ENCODE measurements around the gene DCDC2C.

The DCDC2C gene

DNA sequence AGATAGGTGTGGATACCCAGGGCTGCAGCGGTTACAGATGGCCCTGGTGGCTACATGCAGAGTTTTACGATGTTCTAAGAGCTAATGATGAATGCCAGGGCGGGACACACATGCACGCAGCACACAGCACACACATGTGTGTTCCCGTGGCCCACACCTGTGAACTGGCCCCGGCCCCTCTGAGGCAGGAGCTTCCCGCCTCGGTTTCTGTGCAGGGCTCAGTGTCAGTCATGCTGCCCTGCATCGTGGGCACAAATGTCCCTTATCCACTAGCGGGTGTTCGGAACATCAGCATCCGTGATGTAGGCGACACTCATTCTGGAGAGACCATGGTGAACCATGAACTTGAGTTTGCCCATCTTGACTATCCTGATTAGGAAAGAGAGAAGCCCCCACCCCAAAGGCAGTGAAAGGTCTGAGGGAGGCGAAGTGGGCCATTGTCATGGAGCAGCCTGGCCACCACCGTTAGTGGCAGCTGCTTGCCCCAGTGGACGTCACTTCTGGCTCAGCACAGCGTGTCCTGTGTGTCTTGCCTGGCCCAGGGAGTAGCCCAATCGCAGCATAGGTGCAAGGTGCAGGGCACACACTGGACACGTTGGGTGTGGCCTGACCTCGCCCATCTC lies 43.8 kb downstream of the DCDC2C start:
- DNase-seq (ENCODE audit: low spot score) = no peak

DNA sequence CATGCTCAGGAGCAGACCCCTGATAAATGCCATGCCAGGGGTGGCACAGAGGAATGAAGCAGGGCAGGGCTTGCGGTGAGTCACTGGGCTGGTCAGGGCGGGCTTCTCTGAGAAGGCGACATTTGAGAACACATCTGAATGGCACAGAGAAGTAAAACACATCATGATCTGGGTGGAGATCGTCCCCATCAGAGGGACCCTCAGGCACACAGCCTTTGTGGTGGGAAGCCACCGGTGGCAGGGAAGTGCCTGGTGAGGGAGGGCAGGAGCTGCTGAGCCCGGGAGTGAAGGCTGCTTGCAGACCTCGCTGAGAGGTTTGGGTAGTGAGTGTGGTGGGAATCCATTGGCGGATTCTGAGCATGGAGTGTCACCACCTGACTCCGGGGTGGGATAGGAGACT lies 44.5 kb downstream of the DCDC2C start:
- no peak for DNase-seq (ENCODE audit: low spot score)

DNA sequence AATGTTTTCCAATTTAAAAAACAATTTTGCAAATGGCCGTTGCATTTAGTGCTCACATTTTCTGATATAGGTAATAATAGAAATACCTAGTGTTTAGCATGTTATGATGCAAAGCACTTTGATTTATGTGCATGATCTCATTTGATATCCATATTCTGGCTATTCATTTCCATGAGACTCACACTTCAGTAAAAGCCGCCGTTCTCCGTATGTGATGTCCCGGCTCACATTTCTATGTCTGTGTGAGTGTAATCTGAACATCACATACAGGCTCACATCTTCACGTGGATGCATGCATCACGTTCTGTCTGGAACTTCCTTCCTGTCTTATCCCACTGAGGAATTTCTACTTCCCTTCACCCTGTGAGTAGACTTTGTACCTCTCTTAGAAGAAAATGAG lies 45.8 kb downstream of the DCDC2C start:
- DNase-seq (ENCODE audit: low spot score) = no peak

DNA sequence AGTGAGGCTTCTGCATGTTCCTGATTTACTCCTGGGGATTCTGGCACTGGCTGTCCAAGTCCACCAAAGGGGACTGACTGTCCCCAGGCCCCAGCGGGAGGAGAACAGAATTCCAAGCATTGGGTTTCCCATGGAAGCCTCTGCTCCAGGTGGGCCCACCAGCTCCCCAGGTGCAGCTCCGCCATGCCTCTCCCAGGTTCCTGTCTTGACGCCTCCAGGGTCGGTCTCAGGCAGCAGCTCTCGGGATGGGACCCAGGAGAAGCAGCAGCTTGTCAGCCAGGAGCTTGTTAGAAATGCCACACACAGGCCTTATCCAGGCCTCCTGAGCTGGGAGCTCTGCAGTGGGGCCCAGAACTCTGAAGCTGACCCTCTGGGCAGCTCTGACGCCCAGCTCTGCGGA lies 47.9 kb downstream of the DCDC2C start:
- no peak for DNase-seq (ENCODE audit: low spot score)

DNA sequence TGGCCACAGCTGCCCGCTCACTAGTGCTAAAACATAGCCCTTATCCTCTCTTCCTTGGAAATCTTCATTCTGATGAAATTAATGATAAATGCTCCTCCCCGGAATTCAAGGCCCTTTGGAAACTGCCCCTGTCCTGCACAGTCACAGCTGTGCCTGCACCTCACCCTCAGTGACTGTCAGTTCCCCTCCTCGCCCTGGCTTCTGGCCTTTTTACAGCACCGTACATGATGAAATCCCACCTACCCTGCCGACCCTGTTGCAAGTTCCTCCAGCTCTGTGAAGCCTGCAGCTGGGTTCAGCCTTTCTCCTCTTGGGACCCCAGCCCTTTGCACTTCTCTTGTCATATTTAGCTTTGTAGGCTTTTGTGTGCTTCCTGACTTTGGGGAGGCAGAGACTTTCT lies 48.4 kb downstream of the DCDC2C start:
- no peak for DNase-seq (ENCODE audit: low spot score)

DNA sequence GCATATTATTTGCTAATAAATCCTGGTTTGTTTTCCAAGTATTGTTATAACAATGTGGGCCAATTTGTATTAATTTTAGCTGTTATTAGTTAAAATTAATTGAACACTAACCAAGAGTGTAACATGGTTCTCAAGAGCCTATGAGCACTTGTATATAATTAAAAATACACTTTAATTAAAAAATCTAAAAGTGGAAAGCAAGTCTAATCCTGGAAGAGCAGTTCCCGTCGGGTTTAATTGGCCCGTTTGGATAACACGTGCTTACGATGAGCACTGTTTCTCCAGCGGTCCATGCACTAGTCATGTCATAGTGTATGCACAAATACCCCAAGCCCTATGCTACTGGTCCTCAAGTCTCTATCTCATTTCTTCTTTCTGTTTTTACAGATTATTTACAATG lies 49.0 kb downstream of the DCDC2C start:
- no peak for DNase-seq (ENCODE audit: low spot score)

DNA sequence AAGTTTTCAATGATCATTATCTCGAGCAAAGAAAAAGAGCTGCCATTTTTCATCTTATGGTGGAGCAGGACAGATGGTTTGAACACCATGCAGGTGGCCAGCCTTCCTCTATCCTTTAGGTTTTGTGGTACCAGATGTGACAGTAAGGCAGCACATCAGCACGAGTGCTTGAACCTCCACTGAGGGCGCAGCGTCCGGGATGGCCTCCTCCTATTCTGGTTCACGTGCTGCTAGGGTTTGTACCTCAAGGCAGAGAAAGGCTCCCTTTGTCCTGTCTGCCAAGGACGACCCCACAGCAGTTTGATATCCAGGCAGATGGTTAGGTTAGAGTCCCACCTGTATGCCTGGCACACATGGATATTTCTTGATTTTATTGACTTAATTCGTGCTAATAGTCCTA lies 50.2 kb downstream of the DCDC2C start:
- DNase-seq (ENCODE audit: low spot score) = no peak

DNA sequence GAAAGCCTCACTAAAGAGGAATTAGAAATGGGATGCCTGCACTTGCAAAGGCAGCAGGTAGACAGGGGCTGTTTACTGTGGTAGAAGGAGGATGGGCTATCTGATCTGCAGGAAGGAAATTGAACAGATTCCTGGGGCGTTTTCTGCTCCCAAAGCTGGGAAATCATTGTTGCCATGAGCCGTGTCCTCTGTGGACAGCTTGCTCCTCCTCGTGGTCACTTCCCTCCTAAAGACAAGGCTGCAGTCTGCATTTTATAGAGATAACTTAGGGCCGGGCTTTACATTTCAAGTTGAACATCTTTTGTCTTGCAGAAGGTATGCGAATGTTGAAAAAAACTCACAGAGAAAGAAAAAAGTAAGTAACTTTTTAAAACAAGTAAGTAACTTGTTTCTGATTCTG lies 50.9 kb downstream of the DCDC2C start:
- DNase-seq (ENCODE audit: low spot score) = no peak

DNA sequence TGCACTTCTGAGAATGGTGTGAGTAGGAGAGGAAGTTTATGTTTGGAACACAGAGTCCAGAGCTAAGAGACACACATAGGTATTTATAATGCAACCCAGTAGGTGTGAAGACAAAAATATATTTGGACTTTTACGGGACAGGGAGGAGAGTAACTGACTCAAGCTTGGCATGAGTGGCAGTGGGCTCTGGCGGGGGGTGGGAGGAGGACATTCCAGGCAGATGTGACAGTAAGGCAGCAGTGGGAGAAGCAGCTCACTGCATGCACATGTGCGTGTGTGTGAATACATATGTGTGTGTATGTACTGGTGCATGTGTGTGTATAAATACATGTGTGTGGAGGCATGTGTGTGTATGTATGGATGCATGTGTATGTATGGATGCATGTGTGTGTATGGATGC lies 51.4 kb downstream of the DCDC2C start:
- DNase-seq (ENCODE audit: low spot score) = no peak

DNA sequence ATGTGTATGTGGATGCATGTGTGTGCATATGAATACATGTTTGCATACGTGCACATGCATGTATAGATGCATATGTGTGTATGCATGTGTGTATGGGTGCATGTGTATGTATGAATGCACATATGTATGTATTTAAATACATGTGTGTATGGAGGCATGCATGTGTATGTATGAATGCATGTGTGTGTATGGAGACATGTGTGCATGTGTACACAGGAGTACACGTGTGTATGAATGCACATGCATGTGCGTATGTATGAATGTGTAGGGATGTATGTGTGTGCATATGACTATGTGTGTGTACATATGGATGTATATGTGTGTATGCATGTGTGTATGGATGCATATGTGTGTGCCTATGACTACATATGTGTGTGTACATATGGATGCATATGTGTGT lies 51.9 kb downstream of the DCDC2C start:
- no peak for DNase-seq (ENCODE audit: low spot score)

DNA sequence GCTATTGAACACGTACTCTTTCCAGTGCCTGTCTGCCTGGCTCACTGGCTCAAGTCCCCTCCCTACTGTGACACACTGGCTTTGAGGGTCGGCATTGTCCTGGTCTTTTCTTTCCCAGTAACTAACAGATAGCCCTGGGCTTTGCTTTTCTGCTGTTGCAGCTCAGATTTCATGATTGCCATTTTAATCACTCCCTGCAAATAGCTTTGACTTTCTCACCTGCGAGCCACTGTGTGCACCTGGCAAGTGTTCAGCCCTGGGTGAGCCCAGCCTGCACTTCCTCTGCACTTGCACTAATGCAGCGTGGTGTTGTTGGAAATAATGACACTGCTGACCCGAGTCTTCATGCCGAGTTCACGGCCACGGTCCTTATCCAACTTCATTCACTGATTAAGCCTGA lies 52.9 kb downstream of the DCDC2C start:
- no peak for DNase-seq (ENCODE audit: low spot score)

DNA sequence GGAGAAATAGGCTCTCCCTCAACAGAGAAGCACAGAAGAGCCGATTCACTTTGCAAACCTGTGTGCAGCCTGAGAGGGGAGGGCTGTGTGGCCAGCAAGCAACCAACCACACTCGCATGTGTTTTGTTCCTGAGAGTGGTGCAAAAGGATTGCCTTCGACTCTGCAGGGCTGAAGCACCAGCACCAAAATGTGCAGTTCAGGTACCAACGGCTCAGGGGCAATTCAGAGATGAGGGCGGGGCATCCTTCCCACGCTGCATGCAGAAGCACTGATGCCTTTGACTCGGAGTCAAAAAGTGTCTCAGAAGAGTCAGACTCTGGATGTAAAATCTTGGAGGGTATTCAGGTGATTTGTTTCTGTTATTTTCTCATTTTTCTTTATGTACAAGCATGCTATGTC lies 55.5 kb downstream of the DCDC2C start:
- DNase-seq (ENCODE audit: low spot score) = no peak

DNA sequence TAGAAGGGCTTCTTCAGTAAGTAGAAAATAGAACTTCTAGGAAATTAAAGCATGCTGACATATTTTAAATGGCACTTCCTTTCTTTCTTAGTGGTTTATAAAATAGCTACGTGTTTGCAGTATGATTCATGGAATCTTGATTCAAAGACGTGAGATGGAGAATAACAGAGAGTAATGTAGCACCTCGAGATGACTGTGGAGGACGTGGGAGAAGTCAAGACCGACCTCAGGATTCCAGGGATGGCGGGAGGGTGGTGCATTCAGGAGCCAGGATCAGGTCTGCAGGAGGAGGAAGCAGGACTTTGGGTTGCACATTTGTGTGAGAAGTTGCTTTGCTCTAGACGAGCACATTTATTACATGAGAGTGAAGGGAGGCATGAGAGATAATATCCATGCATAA lies 56.0 kb downstream of the DCDC2C start:
- DNase-seq (ENCODE audit: low spot score) = no peak

DNA sequence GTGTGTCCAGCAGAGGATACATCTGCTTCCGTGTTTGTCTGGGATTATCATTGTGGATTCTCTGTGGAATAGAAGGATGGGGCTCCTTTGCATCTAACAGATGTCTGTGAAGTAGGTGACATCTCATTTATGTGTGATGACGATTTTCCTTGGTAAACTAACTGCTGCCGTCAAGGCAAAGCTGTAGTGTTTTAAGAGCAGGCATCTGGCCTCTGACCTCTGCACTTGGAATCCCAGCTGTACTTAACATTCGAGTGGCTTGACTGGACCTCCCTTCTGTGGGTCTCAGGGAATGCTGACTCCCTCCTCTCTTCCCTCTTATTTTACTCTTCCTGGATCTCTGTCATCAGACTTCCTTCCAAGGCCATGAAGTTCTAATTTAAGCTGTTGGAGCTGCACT lies 56.4 kb downstream of the DCDC2C start:
- DNase-seq (ENCODE audit: low spot score) = no peak

DNA sequence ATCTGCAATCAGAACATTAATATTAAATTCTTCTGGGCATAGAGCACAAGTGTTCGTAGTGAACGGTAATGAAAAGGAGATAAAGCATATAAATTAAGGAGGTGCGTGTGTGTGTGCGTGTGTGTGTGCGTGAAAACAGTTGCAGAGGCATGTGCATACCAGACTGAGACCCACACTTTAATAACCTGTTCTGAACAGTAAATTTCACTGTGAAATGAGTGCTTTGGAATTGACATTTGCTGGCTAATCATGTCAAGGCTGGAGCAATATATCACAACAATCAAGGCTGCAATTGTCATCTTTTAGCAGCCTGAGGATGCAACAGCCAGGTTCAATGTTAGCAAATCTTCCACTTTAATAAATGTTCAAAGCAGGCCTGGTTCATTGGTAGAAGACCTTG lies 57.9 kb downstream of the DCDC2C start:
- DNase-seq (ENCODE audit: low spot score) = no peak

DNA sequence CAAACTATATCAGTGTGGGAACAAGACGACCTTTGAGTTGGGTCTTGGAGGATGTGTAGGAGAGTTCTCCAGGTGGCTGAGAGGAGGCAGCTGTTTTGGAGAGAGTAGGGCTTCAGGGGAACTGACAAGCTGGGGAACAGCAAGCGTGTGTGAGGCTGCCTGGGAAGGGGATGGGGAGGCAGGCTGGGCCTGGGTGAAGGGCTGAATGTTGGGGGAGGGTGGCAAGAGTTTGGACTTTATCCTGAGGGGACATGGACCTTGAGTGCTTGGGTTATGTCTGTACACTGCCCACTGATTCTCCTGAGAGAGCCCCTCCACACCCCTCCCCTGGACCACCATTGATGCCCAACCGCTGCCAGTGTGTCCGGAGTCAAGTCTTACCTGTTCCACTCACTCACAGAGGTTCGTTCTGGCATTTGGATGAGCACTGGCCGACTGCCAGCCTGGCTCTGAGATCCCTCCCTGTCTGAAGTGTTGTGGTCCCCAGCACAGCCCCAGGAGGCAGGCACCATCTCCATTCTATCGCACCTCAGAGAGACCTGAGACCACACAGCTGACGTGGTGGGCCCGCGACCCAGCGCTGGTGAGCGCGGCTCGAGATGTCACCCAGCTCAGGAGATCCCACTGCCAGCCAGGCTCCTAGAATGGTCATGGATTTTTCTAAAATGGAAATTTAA lies 59.5 kb downstream of the DCDC2C start:
- DNase-seq (ENCODE audit: low spot score) = no peak

DNA sequence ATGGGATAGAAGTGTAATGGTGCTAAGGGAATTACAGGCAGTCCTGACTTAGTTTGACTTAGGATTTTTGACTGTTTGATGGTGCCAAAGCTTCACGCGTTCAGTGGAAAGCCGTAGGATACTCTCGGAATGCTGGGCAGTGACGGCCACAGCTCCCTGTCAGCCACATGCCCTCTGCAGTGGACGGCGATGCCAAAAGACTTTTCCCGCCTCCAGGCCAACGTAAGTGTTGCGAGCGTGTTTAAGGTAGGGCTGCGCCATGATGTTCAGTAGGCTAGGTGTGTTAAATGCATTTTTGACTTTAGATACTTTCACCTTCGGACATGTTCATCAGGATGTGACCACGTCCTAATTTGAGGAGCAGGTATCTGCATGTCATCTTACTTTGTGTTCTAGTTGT lies 63.4 kb downstream of the DCDC2C start:
- no peak for DNase-seq (ENCODE audit: low spot score)

DNA sequence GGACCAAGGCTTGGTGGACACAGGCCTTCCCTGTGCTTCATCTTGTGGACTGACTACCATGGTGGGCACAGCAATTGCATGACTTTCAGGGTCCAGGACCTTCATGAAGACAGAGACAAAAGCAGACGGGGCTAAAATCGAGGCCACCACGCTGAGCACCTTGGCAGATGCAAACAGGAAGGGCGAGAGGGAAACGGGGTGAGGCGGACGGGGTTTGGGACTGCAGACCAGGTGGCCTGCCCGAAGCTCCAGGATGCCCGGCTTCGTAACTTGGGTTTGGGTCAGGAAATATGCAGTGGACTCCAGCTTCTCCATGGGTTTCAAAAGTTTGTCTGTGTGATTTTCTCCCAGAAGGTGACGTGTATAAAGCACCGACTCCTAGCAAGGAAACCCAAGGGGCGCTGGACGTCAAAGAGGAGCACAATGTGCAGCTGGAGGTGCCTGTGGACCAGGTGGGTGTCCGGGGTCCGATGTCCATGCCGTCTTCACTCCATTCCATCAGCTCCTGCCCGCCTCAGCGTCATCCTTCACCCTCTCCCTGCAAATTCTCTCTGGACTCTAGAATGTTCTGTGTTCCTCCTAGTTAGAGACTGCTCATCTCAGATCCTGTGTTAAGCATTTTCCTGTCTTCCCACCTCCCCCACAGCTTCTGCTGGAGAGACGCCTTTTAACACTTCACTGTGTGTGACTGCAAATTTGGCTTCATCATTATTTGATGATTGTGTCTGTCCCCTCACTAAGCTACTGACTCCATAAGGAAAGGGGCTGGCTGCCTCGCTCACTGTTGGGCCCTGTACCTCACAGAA lies 65.8 kb downstream of the DCDC2C start:
- no peak for DNase-seq (ENCODE audit: low spot score)

DNA sequence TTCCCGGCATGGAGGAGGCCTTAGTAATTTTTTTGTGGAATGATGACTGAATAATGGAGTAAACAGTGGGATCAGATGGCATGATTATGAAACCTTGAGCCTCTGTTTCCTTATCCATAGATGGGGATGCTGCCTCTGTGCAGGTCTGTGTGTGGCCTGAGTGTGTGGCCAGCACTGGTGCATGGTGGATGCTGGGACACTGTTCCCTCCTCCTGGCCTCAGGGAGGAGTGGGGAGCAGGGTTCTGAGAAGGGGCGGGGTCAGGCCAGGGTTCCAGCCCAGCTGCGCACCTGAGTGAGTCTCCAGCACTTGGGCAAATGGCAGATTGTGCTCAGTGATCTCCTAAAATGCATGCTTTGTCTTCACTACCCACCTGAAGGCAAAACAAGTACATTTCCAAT lies 66.4 kb downstream of the DCDC2C start:
- no peak for DNase-seq (ENCODE audit: low spot score)

DNA sequence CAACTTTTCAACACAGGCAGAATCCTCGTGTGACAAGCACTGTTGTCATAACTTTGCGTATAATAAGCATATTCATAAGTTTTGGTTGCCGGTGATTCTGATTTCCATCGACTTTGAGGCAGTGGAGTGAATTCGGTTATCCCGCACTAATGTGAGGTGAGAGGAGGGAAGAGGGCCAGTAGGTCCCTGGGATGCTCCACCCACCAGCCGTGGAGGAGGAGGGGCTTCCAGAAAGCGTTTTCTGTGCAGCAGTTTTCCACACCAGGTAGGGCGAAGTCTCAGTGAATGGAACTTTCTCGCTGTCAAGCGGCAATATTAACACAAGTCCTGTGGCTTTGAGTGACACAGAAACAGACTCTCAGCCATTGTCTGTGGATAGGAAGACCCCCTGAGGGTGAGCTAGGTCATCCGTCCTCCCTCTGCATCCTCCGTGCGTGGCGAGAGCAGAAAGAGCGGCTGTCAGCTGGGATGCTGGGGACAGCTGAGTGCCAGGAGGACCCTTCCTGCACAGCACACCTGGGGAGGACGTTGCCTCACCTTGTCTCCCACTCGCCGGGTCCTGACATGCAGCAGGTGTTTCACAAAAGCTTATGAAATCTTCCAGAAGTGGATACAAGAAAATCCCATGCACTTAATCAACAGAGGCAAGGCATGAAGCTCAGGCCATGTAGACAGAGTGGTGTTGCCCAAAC lies 67.5 kb downstream of the DCDC2C start:
- no peak for DNase-seq (ENCODE audit: low spot score)

DNA sequence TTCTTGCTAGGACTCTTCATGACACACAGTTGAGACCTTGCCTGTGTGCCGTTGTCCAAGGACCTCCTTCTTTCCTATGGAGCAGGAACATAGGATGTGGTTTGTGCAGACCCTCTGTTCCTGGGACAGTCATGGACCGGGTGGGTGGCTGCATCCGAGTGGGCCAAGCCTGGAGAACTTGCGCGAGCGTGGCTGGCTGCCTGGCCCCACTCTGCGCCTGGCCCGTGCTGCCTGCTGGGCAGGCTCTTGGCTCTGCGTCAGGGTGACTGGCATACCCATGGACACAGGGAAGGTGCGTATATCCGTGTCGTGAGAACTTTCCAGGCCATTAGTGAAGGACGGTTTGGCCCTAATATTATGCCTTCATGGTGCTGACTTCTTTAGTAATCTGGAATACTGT lies 68.2 kb downstream of the DCDC2C start:
- no peak for DNase-seq (ENCODE audit: low spot score)

DNA sequence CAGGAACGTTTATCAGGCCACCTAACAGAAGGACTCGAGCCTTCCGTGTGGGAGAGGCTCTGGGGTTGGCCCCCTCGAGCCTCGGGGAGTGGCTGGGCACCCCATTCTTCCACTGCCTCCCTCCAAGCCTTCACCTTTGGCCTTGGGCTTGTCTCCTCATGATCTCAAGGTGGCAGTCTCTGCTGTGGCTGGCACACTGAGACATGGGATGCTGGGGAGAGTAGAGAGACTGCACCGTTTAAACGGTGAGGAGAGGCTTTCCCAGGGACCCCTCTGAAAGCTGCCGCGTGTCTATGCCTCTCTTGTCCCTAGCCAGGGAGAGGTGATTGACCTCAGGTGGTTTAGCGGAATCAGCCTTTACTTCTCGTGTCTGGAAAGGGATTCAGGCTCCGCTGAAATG lies 71.0 kb downstream of the DCDC2C start:
- no peak for DNase-seq (ENCODE audit: low spot score)

DNA sequence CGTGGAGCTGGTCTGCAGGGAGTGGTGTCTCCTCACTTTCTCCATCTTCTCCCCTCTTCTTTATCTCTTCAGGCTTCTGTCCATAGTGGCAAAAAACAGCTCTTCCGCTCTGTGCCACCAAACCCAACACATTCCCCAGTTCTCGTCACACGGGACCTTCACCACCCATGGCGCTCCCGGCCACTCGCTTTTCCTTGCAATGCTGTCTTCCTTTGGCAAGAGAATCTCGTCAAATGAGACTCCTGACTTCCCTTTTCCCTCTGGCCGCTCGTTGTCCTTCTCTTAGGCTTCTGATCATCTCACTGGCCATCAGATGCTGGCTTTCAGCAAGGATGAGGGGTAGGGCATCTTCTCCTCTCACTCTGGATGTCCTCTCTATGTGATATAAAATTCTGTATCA lies 72.9 kb downstream of the DCDC2C start:
- DNase-seq (ENCODE audit: low spot score) = no peak

All from hematopoietic multipotent progenitor cell treated with erythropoietin and hydrocortisone succinate and interleukin-3 and kit ligand, for 15 days (in vitro differentiated cells).